WTC11 (cell line): Measurements from ENCODE around the gene SRPRB.

Experiments used
- ATF1 ChIP-seq: sonication (generic); formaldehyde crosslinking; IDR thresholded peaks from 2 replicates; pipeline ENCODE4 v1.8.1; 2023; ENCODE audit warnings: mild to moderate bottlenecking, moderate library complexity, missing genetic modification reagents
- TP53 ChIP-seq: sonication (generic); formaldehyde crosslinking; IDR thresholded peaks from 2 replicates; pipeline ENCODE4 v1.8.1; 2023; ENCODE audit warnings: mild to moderate bottlenecking, missing genetic modification reagents
- TF ChIP-seq, protein P1 (sequence below): fragments of 200-600 bp; IDR thresholded peaks from 2 replicates; pipeline ENCODE4 v1.8.0; 2022; ENCODE audit warnings: antibody characterized with exemption

DNA sequence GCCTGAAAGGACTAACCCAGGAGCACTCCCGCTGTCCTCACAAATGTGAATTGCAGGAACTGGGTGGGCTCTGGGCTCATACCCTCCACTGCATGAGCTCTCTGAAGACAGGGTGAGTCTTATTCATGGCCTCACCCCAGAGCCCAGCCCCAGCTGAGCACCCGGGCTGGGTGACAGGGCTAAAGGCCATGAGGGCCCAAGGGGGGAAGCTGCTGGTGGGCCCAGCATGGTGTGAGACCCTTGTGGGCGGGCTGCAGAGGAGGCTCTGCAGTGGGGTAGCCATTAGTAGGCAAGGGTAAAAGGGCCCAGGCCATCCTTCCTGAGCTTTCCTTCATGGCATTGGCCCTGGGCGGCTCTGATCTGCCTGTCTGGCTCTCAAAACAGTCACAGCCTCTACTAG is 30.3 kb downstream of the SRPRB start:
- TF ChIP-seq, protein P1, sequence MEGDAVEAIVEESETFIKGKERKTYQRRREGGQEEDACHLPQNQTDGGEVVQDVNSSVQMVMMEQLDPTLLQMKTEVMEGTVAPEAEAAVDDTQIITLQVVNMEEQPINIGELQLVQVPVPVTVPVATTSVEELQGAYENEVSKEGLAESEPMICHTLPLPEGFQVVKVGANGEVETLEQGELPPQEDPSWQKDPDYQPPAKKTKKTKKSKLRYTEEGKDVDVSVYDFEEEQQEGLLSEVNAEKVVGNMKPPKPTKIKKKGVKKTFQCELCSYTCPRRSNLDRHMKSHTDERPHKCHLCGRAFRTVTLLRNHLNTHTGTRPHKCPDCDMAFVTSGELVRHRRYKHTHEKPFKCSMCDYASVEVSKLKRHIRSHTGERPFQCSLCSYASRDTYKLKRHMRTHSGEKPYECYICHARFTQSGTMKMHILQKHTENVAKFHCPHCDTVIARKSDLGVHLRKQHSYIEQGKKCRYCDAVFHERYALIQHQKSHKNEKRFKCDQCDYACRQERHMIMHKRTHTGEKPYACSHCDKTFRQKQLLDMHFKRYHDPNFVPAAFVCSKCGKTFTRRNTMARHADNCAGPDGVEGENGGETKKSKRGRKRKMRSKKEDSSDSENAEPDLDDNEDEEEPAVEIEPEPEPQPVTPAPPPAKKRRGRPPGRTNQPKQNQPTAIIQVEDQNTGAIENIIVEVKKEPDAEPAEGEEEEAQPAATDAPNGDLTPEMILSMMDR, result no peak
- no peak for TF ChIP-seq ATF1
- no peak for TF ChIP-seq TP53 (CRISPR knock-in tag)
